Ovary (tissue), 3 donors: ENCODE data around the gene CLDN20.

Experiments
- CTCF ChIP-seq, 3 donors: fragments of 450-650 bp in 2 of 3; fragments of 200-600 bp in 1 of 3; IDR thresholded peaks; one replicate each; pipeline versions ENCODE4 v1.5.1 to v1.8.0; 2016 to 2022; ENCODE audit warnings: antibody characterized with exemption in 3 of 3, mild to moderate bottlenecking in 1 of 3
- EP300 ChIP-seq: sonication (generic); formaldehyde crosslinking; IDR thresholded peaks from one replicate; pipeline ENCODE4 v1.6.1; 2017; ENCODE audit warnings: antibody characterized with exemption
- POLR2A ChIP-seq: fragments of 450-650 bp; IDR thresholded peaks from one replicate; pipeline ENCODE4 v1.6.1; 2017; ENCODE audit warnings: antibody characterized with exemption, mild to moderate bottlenecking, moderate library complexity
- donor health status: DM: no; HTN: no; CAD: no.

GRCh38 chr6:155262655-155263054 is 1.2 kb upstream of the CLDN20 start:
- no peak for TF ChIP-seq CTCF (IDR thresholded peaks at IDR 0.05)
- no peak for TF ChIP-seq POLR2A
- TF ChIP-seq EP300, result no peak
